Breast epithelium (tissue), 4 donors: ENCODE results near the gene COL6A1. TPM values are rescaled to one million over a fixed set of nuclear protein-coding genes. Genes with fewer than 3 reads are reported as not detected.

Experiments used
- DNase-seq, 2 donors: peaks; one replicate each; pipeline ENCODE4 v3.0.0-alpha.2; 2019; ENCODE audit warnings: low spot score in 2 of 2
- H3K27ac ChIP-seq, 2 donors: fragments of 200-600 bp; sonication (generic) in 1 of 2; one replicate each; pipeline ENCODE4 v1.5.1; 2016 to 2019; ENCODE audit warnings: mild to moderate bottlenecking in 1 of 2
- H3K27me3 ChIP-seq, 2 donors: fragments of 200-600 bp; sonication (generic) in 1 of 2; one replicate each; pipeline versions ENCODE4 v1.5.1 to v1.6.0; 2017 to 2019; ENCODE audit warnings: control low read depth in 1 of 2, mild to moderate bottlenecking in 1 of 2
- H3K36me3 ChIP-seq: fragments of 200-600 bp; one replicate; pipeline ENCODE4 v1.5.1; 2019
- H3K4me1 ChIP-seq, 2 donors: fragments of 200-600 bp; sonication (generic); one replicate each; pipeline ENCODE4 v1.5.1; 2016 to 2019; ENCODE audit warnings: control low read depth in 1 of 2
- H3K4me3 ChIP-seq, 3 donors: fragments of 200-600 bp; sonication (generic); 1 replicate in 2 of 3; 2 replicates in 1 of 3; pipeline ENCODE4 v1.5.1; 2016 to 2019; ENCODE audit warnings: mild to moderate bottlenecking in 3 of 3, moderate library complexity in 2 of 3
- H3K9me3 ChIP-seq, 2 donors: fragments of 200-600 bp; sonication (generic) in 1 of 2; one replicate each; pipeline ENCODE4 v1.5.1; 2016 to 2019; ENCODE audit warnings: control low read depth in 1 of 2
- CTCF ChIP-seq, 3 donors: fragments of 450-650 bp; IDR thresholded peaks; one replicate each; pipeline ENCODE4 v1.5.1; 2016 to 2017; ENCODE audit warnings: antibody characterized with exemption in 3 of 3, mild to moderate bottlenecking in 3 of 3, moderate library complexity in 3 of 3
- POLR2A ChIP-seq: fragments of 450-650 bp; IDR thresholded peaks from one replicate; pipeline ENCODE4 v1.6.1; 2016; ENCODE audit warnings: antibody characterized with exemption, mild to moderate bottlenecking, moderate library complexity
- POLR2AphosphoS5 ChIP-seq, 3 donors: sonication (generic); formaldehyde crosslinking; IDR thresholded peaks; one replicate each; pipeline ENCODE4 v1.6.1; 2017; ENCODE audit warnings: antibody characterized with exemption in 3 of 3
- intact Hi-C: fragments of 100-400 bp; cut with DNase I; formaldehyde crosslinking; loops from one replicate; pipeline ENCODE4 v1.15.1; 2023; ENCODE audit warnings: low total_unique reads
- total RNA-seq, 3 donors: library from RNA; depleted of rRNA; stranded (reverse); fragments of >200 nt; gene quantifications; one replicate each; pipeline ENCODE4 v1.1.0, GENCODE V29; 2016

The COL6A1 gene
- total RNA-seq = 100 to 1,000 TPM; 137 to 527 (median 201) TPM

GRCh38 chr21:45981151-45982091, at the start of gene COL6A1:
TSS of gene COL6A1 (plus strand) at chr21:45981770. CDS start at chr21:45981851, 81 bp downstream.
- intact Hi-C loops = no loop called here
- Histone ChIP-seq H3K27me3 (no peaks in the 10 kb centered on the region), H3K36me3 (no peaks in the 10 kb centered on the region), H3K9me3 (no peaks in the 10 kb centered on the region), H3K27ac (peak within 1 kb of the TSS; percentile 73 to 88), H3K4me1 (no peaks in the 10 kb centered on the region), H3K4me3 (peak within 1 kb of the TSS; percentile 79 to 97 (median 89))
- TF ChIP-seq POLR2A (peak; percentile 25), CTCF (IDR thresholded peaks at IDR 0.05) (no peak), POLR2AphosphoS5 (IDR thresholded peaks at IDR 0.05) (peak; percentile 6 to 66 (median 28))
- DNase-seq = peak; percentile 68 to 76

DNA sequence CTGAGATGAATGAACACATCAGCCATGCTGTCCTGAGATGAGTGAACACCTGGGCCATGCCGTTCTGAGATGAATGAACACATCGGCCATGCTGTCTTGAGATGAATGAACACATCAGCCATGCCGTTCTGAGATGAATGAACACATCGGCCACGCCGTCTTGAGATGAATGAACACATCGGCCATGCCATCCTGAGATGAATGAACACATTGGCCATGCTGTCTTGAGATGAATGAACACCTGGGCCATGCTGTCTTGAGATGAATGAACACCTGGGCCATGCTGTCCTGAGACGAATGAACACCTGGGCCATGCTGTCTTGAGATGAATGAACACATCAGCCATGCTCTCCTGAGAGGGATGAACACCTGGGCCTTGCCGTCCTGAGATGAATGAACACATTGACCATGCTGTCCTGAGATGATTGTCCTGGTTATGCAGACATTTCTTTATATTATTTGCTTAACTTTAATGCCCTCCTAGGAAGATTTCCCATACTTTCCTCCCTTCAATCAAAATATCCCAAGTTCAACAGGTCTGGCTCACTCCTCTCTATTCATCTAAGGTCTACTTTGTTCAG, 48.6 kb upstream of the COL6A1 start:
- no peak for DNase-seq
- intact Hi-C loops = no loop called here
- no peaks in the 10 kb centered on the region for H3K36me3 ChIP-seq
- TF ChIP-seq POLR2A (no peak), CTCF (IDR thresholded peaks at IDR 0.05) (no peak), POLR2AphosphoS5 (IDR thresholded peaks at IDR 0.05) (no peak)
- H3K4me1 ChIP-seq = no peaks in the 10 kb centered on the region
- H3K27me3 ChIP-seq = peaks cover 0 to 4% of the 10 kb centered on the region in 2 donors
- H3K27ac ChIP-seq = no peak overlapping the region
- peaks cover 20 to 44% of the 10 kb centered on the region in 2 donors for H3K9me3 ChIP-seq
- no peak overlapping the region for H3K4me3 ChIP-seq

DNA sequence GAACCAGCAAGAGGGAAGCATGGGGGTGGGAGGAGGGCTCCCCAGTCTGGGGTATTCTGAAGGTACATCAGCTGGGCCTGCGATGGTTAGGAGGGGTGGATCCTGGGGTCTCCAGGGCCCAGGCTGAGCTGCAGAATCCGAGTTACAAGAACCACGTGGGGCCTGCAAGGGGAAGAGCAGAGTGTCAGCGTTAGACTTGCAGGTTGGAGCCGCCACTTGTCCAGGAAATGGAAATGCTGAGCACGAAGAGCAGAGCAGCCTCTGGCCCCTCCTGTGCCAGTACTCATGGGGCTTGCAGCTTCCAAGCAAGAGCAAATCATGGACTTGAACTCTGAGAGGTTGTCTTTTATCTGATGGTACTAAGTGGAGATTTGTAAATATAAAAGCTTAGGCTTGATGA, 47.5 kb upstream of the COL6A1 start:
- Histone ChIP-seq H3K4me3 (no peak overlapping the region), H3K4me1 (no peaks in the 10 kb centered on the region), H3K9me3 (peaks cover 20 to 44% of the 10 kb centered on the region in 2 donors), H3K27ac (no peak overlapping the region), H3K36me3 (no peaks in the 10 kb centered on the region), H3K27me3 (peaks cover 0 to 4% of the 10 kb centered on the region in 2 donors)
- intact Hi-C loops = no loop called here
- DNase-seq = no peak
- TF ChIP-seq POLR2A (no peak), POLR2AphosphoS5 (IDR thresholded peaks at IDR 0.05) (no peak), CTCF (IDR thresholded peaks at IDR 0.05) (no peak)

- H3K27ac ChIP-seq = no peak overlapping the region
- H3K4me3 ChIP-seq = no peak overlapping the region
- peaks cover 0 to 4% of the 10 kb centered on the region in 2 donors for H3K27me3 ChIP-seq
- intact Hi-C loops = no loop called here
- peaks cover 20 to 44% of the 10 kb centered on the region in 2 donors for H3K9me3 ChIP-seq
- TF ChIP-seq POLR2AphosphoS5 (IDR thresholded peaks at IDR 0.05) (no peak), POLR2A (no peak), CTCF (IDR thresholded peaks at IDR 0.05) (no peak)
- no peaks in the 10 kb centered on the region for H3K4me1 ChIP-seq
- DNase-seq = no peak
- no peaks in the 10 kb centered on the region for H3K36me3 ChIP-seq
These were observed 47.0 kb upstream of the COL6A1 start for GRCh38 chr21:45934554-45934953.

DNA sequence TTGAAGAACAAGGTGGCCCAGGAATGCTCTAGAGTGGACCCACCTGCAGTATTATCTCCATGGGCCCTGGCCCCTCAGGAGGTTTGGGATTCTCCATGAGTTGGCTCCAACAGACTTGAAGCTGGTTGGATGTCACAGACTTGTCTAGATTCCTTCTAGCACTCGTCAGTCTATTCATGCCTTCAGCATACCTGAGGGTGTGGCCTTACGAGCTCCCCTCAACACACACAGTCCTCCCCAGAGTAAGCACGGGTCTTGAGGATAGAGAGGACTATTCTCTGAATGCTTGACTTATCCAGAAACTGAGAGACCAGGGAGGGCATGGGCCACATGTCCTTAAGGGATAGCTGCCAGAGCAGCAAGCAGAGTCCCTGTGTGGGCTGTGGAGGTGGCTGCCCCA, 45.9 kb upstream of the COL6A1 start:
- intact Hi-C loops = no loop called here
- peaks cover 20 to 44% of the 10 kb centered on the region in 2 donors for H3K9me3 ChIP-seq
- H3K36me3 ChIP-seq = no peaks in the 10 kb centered on the region
- DNase-seq = no peak
- H3K4me1 ChIP-seq = no peaks in the 10 kb centered on the region
- no peaks in the 10 kb centered on the region for H3K27me3 ChIP-seq
- no peak overlapping the region for H3K4me3 ChIP-seq
- no peak for TF ChIP-seq POLR2AphosphoS5 (IDR thresholded peaks at IDR 0.05)
- no peak for TF ChIP-seq CTCF (IDR thresholded peaks at IDR 0.05)
- no peak for TF ChIP-seq POLR2A
- no peak overlapping the region for H3K27ac ChIP-seq
